HepG2 (cell line): ENCODE data around the gene SIGLEC6. TPM values are rescaled to one million over a fixed set of nuclear protein-coding genes. Genes with fewer than 3 reads are reported as not detected.
A peak's percentile ranks its signal among the peaks of the same experiment; 100 is the strongest.

Source experiments
- CBX1 ChIP-seq: IDR thresholded peaks from one replicate; pipeline ENCODE4 v1.6.1; 2016; ENCODE audit warnings: antibody characterized with exemption, low read depth
- CEBPG ChIP-seq: IDR thresholded peaks from 2 replicates; pipeline ENCODE4 v1.6.1; 2016
- CENPT ChIP-seq: sonication (generic); formaldehyde crosslinking; IDR thresholded peaks from 2 replicates; pipeline ENCODE4 v1.8.0; 2022; ENCODE audit warnings: low read depth, mild to moderate bottlenecking, moderate library complexity, missing genetic modification reagents
- HES4 ChIP-seq: sonication (generic); formaldehyde crosslinking; IDR thresholded peaks from 2 replicates; pipeline ENCODE4 v1.9.0; 2021; ENCODE audit warnings: mild to moderate bottlenecking, missing genetic modification reagents, borderline replicate concordance
- HNRNPLL ChIP-seq: fragments of 200-400 bp; formaldehyde crosslinking; IDR thresholded peaks from 2 replicates; pipeline ENCODE4 v1.6.1; 2017; ENCODE audit warnings: mild to moderate bottlenecking, low read depth, low read length; ENCODE audit not compliant: poor library complexity, severe bottlenecking
- HOXA7 ChIP-seq: sonication (generic); formaldehyde crosslinking; IDR thresholded peaks from 2 replicates; pipeline ENCODE4 v1.8.1; 2022; ENCODE audit warnings: mild to moderate bottlenecking, missing genetic modification reagents, moderate library complexity
- MATR3 ChIP-seq: sonication (generic); formaldehyde crosslinking; IDR thresholded peaks from 2 replicates; pipeline ENCODE4 v1.4.0; 2020; ENCODE audit warnings: missing genetic modification reagents
- MBD4 ChIP-seq: IDR thresholded peaks from 2 replicates; pipeline ENCODE4 v1.6.1; 2012; ENCODE audit warnings: low read length, inconsistent platforms, borderline replicate concordance
- NONO ChIP-seq, 2 experiments: fragments of 450-650 bp in 1 of 2; sonication (generic) in 1 of 2; formaldehyde crosslinking in 1 of 2; IDR thresholded peaks in 1 of 2; conservative IDR thresholded peaks in 1 of 2; 2 replicates each; pipeline versions ENCODE4 v1.6.1 to v1.8.0; 2017 to 2022; ENCODE audit warnings: mild to moderate bottlenecking in 1 of 2, missing genetic modification reagents in 1 of 2, moderate library complexity in 1 of 2
- XBP1 ChIP-seq: sonication (generic); formaldehyde crosslinking; IDR thresholded peaks from 2 replicates; pipeline ENCODE4 v1.5.0; 2020; ENCODE audit warnings: missing genetic modification reagents
- ZBTB46 ChIP-seq: sonication (generic); formaldehyde crosslinking; IDR thresholded peaks from 2 replicates; pipeline ENCODE4 v1.4.0; 2020; ENCODE audit warnings: mild to moderate bottlenecking, missing genetic modification reagents, borderline replicate concordance
- ZNF20 ChIP-seq: sonication (generic); formaldehyde crosslinking; IDR thresholded peaks from 2 replicates; pipeline ENCODE4 v1.4.0; 2020; ENCODE audit warnings: mild to moderate bottlenecking, moderate library complexity, missing genetic modification reagents
- ZNF251 ChIP-seq: sonication (generic); formaldehyde crosslinking; IDR thresholded peaks from 2 replicates; pipeline ENCODE4 v1.9.0; 2021; ENCODE audit warnings: mild to moderate bottlenecking, missing genetic modification reagents
- ZNF282 ChIP-seq: fragments of 450-650 bp; IDR thresholded peaks from 2 replicates; pipeline ENCODE4 v1.6.1; 2018; ENCODE audit not compliant: partially characterized antibody
- ZNF354B ChIP-seq: sonication (generic); formaldehyde crosslinking; IDR thresholded peaks from 2 replicates; pipeline ENCODE4 v1.8.0; 2022; ENCODE audit warnings: mild to moderate bottlenecking, missing genetic modification reagents
- ZNF382 ChIP-seq: sonication (generic); formaldehyde crosslinking; IDR thresholded peaks from 2 replicates; pipeline ENCODE4 v1.5.0; 2020; ENCODE audit warnings: missing genetic modification reagents, mild to moderate bottlenecking, borderline replicate concordance
- ZNF501 ChIP-seq: sonication (generic); formaldehyde crosslinking; IDR thresholded peaks from 2 replicates; pipeline ENCODE4 v1.5.1; 2020; ENCODE audit warnings: mild to moderate bottlenecking, moderate library complexity, missing genetic modification reagents
- ZNF646 ChIP-seq: sonication (generic); formaldehyde crosslinking; IDR thresholded peaks from 2 replicates; pipeline ENCODE4 v1.9.0; 2021; ENCODE audit warnings: mild to moderate bottlenecking, missing genetic modification reagents
- ZNF710 ChIP-seq: sonication (generic); formaldehyde crosslinking; IDR thresholded peaks from 2 replicates; pipeline ENCODE4 v1.5.0; 2020; ENCODE audit warnings: mild to moderate bottlenecking, missing genetic modification reagents, borderline replicate concordance
- ZZZ3 ChIP-seq: sonication (generic); formaldehyde crosslinking; IDR thresholded peaks from 2 replicates; pipeline ENCODE4 v1.4.0; 2020; ENCODE audit warnings: missing genetic modification reagents, mild to moderate bottlenecking, borderline replicate concordance
- polyA plus RNA-seq, 8 experiments: library from polyadenylated mRNA; depleted of rRNA in 3 of 8; stranded (reverse) in 7 of 8; unstranded in 1 of 8; fragments of >200 nt; fragmentation: Illumina TruSeq in 4 of 8; extraction: Trizol in 4 of 8; gene quantifications; 2 replicates each; pipeline versions ENCODE4 v1.2.1 to v1.2.3, GENCODE V29; 2011 to 2016; ENCODE audit warnings: low read depth in 4 of 8, missing spikeins in 1 of 8, mixed read lengths in 1 of 8; ENCODE audit not compliant: insufficient read depth in 1 of 8
- total RNA-seq, 5 experiments: library from RNA; depleted of rRNA; stranded (reverse); fragments of >200 nt; fragmentation: Illumina TruSeq; extraction: Trizol; gene quantifications; 2 replicates each; pipeline ENCODE4 v1.2.3, GENCODE V29; 2016; ENCODE audit warnings: low read depth in 1 of 5

SIGLEC6 gene
- total and polyA plus RNA-seq, 2 of the 13 experiments (the other 11 are each of a cell fraction or from before 2014, with no cell fraction given) = not detected

GRCh38 chr19:51552996-51553725 lies 21.7 kb upstream of the SIGLEC6 start (continued):
- TF ChIP-seq ZNF501 (CRISPR knock-in tag) (no peak), ZNF646 (CRISPR knock-in tag) (no peak), HNRNPLL (no peak), ZBTB46 (no peak), ZZZ3 (CRISPR knock-in tag) (no peak), ZNF710 (no peak), XBP1 (CRISPR knock-in tag) (peak; percentile 88; the same call in 1 of the 2 replicates), ZNF251 (CRISPR knock-in tag) (no peak), ZNF20 (CRISPR knock-in tag) (no peak), HOXA7 (CRISPR knock-in tag) (no peak), MBD4 (no peak), NONO (IDR thresholded peaks at IDR 0.05) (no peak), NONO (CRISPR knock-in tag; conservative IDR thresholded peaks at IDR 0.05) (no peak), ZNF282 (no peak), ZNF382 (no peak), MATR3 (CRISPR knock-in tag) (no peak), ZNF354B (CRISPR knock-in tag) (no peak), CEBPG (peak; percentile 23; the same call in 1 of the 2 replicates), HES4 (CRISPR knock-in tag) (peak; percentile 96), CENPT (no peak; the same call in 1 of the 2 replicates), CBX1 (no peak)
